SK-MEL-5 (cell line): Measurements from ENCODE around the gene CA12. TPM values are rescaled to one million over a fixed set of nuclear protein-coding genes. Genes with fewer than 3 reads are reported as not detected.

Experiments
- DNase-seq: peaks from one replicate; pipeline ENCODE4 v3.0.0-alpha.2; 2016; ENCODE audit warnings: low read depth, low spot score
- in situ Hi-C: cut with HindIII; loops from 2 replicates; pipeline ENCODE4 v1.10.0; 2016; ENCODE audit warnings: low sequenced_read_pairs, high pct_unique_total_duplicates, low pct_unique_long_range_greater_than_20kb
- total RNA-seq: library from RNA; depleted of rRNA; stranded (reverse); fragments of >200 nt; shearing (Covaris generic); gene quantifications from 2 replicates; pipeline ENCODE4 v1.2.3, GENCODE V29; 2014

Gene CA12
- total RNA-seq, 1 experiment from 2014 or later: 17.4 TPM

- in situ Hi-C loops: loop anchor here (25.0 kb wide), 1 partner anchor 102 kb away; no protein-coding TSS in a partner anchor
- DNase-seq: no peak
Observed at GRCh38 chr15:63310646-63311045, 71.0 kb downstream of the CA12 start.

GRCh38 chr15:63308947-63309346 lies 72.7 kb downstream of the CA12 start:
- peak; percentile 38 for DNase-seq

GRCh38 chr15:63308491-63308890 lies 73.2 kb downstream of the CA12 start:
- in situ Hi-C loops: loop anchor here (25.0 kb wide), 1 partner anchor 104 kb away; no protein-coding TSS in a partner anchor
- DNase-seq: no peak

More at GRCh38 chr15:63308947-63309346, 72.7 kb downstream of the CA12 start:
- in situ Hi-C loops: loop anchor here (25.0 kb wide), 1 partner anchor 103 kb away; no protein-coding TSS in a partner anchor

- in situ Hi-C loops: loop anchor here (25.0 kb wide), 1 partner anchor 106 kb away; no protein-coding TSS in a partner anchor
- DNase-seq: no peak
Observed at GRCh38 chr15:63306492-63307073, 75.1 kb downstream of the CA12 start.

- in situ Hi-C loops: loop anchor here (25.0 kb wide), 1 partner anchor 107 kb away; no protein-coding TSS in a partner anchor
- DNase-seq: no peak
Observed at GRCh38 chr15:63305260-63305659, 76.4 kb downstream of the CA12 start.

- in situ Hi-C loops: loop anchor here (25.0 kb wide), 1 partner anchor 111 kb away; no protein-coding TSS in a partner anchor
- no peak for DNase-seq
Observed at GRCh38 chr15:63301088-63301487, 80.6 kb downstream of the CA12 start.

GRCh38 chr15:63299943-63300575 lies 81.6 kb downstream of the CA12 start:
- DNase-seq: no peak

GRCh38 chr15:63296195-63296594 lies 85.5 kb downstream of the CA12 start:
- in situ Hi-C loops: no loop called here
- DNase-seq: no peak

More at GRCh38 chr15:63299943-63300575, 81.6 kb downstream of the CA12 start:
- in situ Hi-C loops: loop anchor here (25.0 kb wide), 1 partner anchor 112 kb away; no protein-coding TSS in a partner anchor

- no peak for DNase-seq
- in situ Hi-C loops: no loop called here
Observed at GRCh38 chr15:63295341-63295740, 86.3 kb downstream of the CA12 start.

- in situ Hi-C loops: no loop called here
- DNase-seq: no peak
Observed at GRCh38 chr15:63294359-63294758, 87.3 kb downstream of the CA12 start.

- in situ Hi-C loops: no loop called here
- DNase-seq: no peak
Observed at GRCh38 chr15:63292771-63293170, 88.9 kb downstream of the CA12 start.

GRCh38 chr15:63292241-63292640 lies 89.4 kb downstream of the CA12 start:
- in situ Hi-C loops: no loop called here
- DNase-seq: no peak

GRCh38 chr15:63291507-63291906 lies 90.1 kb downstream of the CA12 start:
- in situ Hi-C loops: no loop called here
- peak; percentile 57 for DNase-seq

GRCh38 chr15:63288778-63289378 lies 92.8 kb downstream of the CA12 start:
- in situ Hi-C loops: no loop called here
- DNase-seq: peak; percentile 77

- peak; percentile 43 for DNase-seq
- in situ Hi-C loops: no loop called here
Observed at GRCh38 chr15:63288342-63288741, 93.3 kb downstream of the CA12 start.

GRCh38 chr15:63287109-63287508 lies 94.5 kb downstream of the CA12 start:
- in situ Hi-C loops: no loop called here
- DNase-seq: no peak

GRCh38 chr15:63284335-63284734 lies 97.3 kb downstream of the CA12 start:
- in situ Hi-C loops: no loop called here
- no peak for DNase-seq

GRCh38 chr15:63283126-63283525 lies 98.5 kb downstream of the CA12 start:
- in situ Hi-C loops: no loop called here
- DNase-seq: no peak
